Measurements from ENCODE around the gene SCAMP3.
A peak's percentile ranks its signal among the peaks of the same experiment; 100 is the strongest.

Gene SCAMP3

GRCh38 chr1:155285063-155285462 is 22.9 kb upstream of the SCAMP3 start:
- no peak for DNase-seq

- no peak for DNase-seq
Observed at GRCh38 chr1:155284476-155284875, 22.3 kb upstream of the SCAMP3 start.

GRCh38 chr1:155282488-155283091 is 20.4 kb upstream of the SCAMP3 start:
- no peak for DNase-seq

- DNase-seq: no peak
Observed at GRCh38 chr1:155279268-155279667, 17.1 kb upstream of the SCAMP3 start.

- no peak for DNase-seq
Observed at GRCh38 chr1:155278689-155279160, 16.6 kb upstream of the SCAMP3 start.

- DNase-seq: peak; percentile 82
Observed at GRCh38 chr1:155277902-155278688, 15.9 kb upstream of the SCAMP3 start.

- DNase-seq: peak; percentile 97
Observed at GRCh38 chr1:155277070-155277901, 15.1 kb upstream of the SCAMP3 start, which contains the start of gene HCN3. TSS of gene HCN3 (plus strand) at chr1:155277463. CDS start at chr1:155277591, 128 bp downstream.

GRCh38 chr1:155273343-155274245 is 11.4 kb upstream of the SCAMP3 start, which contains the start of gene CLK2:
TSS of gene CLK2 (minus strand) at chr1:155273504. CDS start at chr1:155270977, 2,527 bp downstream.
- DNase-seq: peak; percentile 98

GRCh38 chr1:155272466-155273342 is 10.5 kb upstream of the SCAMP3 start:
- DNase-seq: peak; percentile 9

- no peak for DNase-seq
Observed at GRCh38 chr1:155269381-155269780, 7.2 kb upstream of the SCAMP3 start.

GRCh38 chr1:155268630-155269029 is 6.5 kb upstream of the SCAMP3 start:
- no peak for DNase-seq

GRCh38 chr1:155267373-155267772 is 5.2 kb upstream of the SCAMP3 start:
- DNase-seq: no peak

GRCh38 chr1:155266553-155266952 is 4.4 kb upstream of the SCAMP3 start:
- DNase-seq: no peak

GRCh38 chr1:155263067-155263466 is 907 bp upstream of the SCAMP3 start:
- DNase-seq: no peak

- no peak for DNase-seq
Observed at GRCh38 chr1:155261493-155261851, 688 bp downstream of the SCAMP3 start.

GRCh38 chr1:155260276-155260675 is 1.9 kb downstream of the SCAMP3 start:
- DNase-seq: no peak

GRCh38 chr1:155256058-155256852 is 5.9 kb downstream of the SCAMP3 start:
- no peak for DNase-seq

GRCh38 chr1:155255243-155256007 is 6.7 kb downstream of the SCAMP3 start, which contains the start of gene ENTREP3:
TSS of gene ENTREP3 (minus strand) at chr1:155255483. CDS start at chr1:155254877, 606 bp downstream.
- peak; percentile 88 for DNase-seq

- peak; percentile 27 for DNase-seq
Observed at GRCh38 chr1:155254714-155255242, 7.4 kb downstream of the SCAMP3 start.

Data from NCI-H1105 (cell line).